GM19240 (cell line): ENCODE results near the gene PDLIM1.

Experiments
- DNase-seq: peaks from one replicate; pipeline ENCODE4 v3.0.0; 2011; ENCODE audit warnings: low spot score; ENCODE audit not compliant: insufficient read length

PDLIM1 gene

DNA sequence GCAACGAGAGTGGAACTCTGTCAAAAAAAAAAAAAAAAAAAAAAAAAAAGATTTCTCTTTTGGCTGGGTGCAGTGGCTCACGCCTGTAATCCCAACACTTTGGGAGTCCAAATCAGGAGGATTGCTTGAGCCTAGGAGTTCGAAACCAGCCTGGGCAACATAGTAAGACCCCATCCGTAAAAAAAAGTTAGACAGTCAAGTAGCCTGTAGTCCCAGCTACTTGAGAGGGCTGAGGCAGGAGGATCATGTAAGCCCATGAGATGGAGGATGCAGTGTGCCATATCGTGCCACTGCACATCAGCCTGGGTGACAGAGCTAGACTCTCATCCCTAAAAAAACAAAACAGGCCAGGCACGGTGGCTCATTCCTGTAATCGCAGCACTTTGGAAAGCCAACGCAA lies 25.2 kb downstream of the PDLIM1 start:
- no peak for DNase-seq

DNA sequence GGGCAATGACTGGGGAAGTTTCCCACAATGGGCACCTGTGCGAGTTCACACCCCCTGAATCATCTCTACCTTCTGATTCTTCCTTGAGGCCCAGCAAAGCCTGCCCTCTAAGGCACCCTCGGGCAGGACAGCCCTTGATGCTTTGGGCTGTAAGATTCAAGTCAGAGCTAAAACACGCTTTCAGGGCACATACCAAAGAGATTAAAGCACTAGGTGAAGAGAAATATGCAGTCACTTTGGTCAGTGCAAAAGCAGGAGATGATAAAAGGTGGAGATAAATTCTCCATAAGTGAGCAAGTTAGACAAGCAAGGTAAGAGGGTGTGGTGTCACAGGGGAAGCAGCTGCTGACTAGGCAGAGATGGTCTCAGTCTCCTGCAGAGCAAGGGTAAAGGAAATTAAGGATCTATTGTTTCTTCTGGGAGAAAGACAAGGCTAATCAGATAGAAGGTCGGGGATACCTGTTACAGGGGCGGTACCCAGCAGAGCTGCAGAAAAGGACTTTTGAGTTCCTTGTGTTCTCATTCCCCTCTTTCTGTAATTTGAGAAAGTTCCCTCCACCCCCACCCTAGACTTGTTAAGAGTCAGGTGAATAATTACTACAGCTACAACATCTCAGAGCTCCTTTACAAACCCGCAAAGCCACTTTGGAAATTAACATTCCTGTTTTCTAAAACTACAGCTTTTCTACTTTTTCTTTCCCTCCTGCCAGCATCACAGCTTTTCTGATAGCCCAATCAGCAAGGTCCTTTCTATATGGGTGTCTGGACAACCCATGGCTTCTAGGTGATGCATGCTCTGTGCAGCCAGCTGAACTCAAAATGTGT lies 26.4 kb downstream of the PDLIM1 start:
- no peak for DNase-seq

DNA sequence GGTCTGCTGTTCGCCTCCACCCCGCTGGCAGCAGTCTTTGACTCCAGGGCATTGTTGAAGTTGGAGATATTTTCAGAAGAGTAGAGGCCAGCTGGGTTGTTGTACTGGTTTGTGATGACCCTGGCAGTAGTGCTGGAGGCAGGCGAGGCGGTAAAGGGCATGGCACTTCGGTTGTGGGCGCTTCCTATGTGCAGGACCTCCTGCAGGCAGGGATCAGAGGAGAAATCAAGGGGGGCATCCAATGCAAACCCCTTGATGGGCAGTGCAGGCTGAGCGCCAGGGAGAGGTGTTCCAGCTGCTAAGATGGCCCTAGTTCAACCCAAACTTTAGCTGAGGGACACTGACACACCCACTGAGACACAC lies 27.0 kb downstream of the PDLIM1 start:
- no peak for DNase-seq

DNA sequence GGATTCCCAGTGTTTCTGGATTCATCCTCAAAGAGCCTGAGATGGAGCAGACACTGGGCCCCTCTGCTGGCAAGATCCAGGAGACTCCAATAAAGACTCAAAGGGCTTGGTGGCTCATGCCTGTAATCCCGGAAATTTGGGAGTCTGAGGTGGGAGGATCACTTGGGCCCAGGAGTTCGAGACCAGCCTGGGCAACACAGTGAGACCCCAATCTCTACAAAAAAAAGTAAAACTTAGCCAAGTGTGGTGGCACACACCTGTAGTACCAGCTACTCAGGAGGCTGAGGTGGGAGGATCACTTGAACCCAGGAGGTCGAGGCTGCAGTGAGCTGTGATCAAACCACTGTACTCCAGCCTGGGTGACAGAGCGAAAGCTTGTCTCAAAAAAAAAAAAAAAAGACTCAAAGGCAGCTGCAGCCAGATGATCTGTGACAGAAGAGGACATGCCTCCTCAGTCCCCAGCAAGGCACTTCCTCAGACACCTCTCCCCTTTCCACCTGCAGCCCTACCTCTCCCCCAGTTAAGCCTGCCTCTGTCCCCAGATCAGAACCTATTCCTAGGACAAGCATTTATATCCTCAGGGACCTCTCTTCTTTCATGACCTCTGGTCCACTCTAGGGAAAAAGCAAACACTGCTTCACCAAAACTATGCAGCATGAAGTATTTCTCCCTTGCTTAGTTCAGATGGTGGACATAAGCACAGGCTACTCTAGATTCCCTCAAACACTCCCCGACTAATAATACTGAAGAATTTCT lies 27.9 kb downstream of the PDLIM1 start:
- no peak for DNase-seq

DNA sequence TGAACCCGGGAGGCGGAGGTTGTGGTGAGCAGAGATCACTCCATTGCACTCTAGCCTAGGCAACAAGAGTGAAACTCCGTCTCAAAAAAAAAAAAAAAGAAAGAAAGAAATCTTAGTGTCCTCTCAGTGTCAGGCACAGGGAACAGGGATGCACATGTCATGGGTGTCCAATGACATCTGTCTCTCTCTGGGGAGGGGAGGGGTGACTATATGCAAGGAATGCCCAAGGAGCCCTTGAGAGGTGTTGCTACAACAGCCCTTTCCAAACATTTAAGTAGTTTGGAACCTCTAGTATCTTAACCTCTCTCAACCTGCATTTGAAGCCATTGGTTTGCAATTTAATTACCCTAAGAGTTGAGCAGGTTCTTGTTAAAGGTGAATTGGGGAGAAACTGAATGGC lies 28.9 kb downstream of the PDLIM1 start:
- no peak for DNase-seq

DNA sequence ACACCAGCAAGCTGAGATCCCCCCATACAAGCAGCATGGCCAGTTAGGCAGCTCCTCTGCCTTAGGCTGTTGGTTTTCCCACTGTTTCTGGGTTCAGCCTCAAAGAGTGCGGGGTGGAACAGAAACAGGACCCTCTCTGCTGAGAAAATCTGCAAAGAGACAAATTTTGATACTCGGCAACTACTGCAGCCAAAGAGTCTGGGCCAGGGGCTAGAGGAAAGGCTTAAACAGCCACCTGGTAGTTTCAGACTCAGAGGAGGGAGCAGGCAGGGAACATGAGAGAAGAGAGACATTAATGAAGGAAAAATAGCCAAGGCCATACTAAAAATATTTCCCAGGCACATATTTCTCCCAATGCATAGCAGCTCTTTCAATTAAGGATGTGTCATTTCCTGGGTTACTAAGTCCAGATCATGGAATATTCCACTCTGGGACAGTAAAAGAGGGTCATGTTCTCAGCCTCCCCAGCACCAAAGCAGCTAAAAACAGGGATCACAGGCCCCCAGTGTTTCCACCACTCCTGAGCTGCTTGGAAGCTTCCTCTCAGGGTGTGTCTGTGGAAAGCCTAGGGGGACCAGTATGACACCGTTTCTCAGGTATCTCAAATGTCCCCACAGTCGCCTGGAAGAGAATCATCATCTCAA lies 29.8 kb downstream of the PDLIM1 start:
- DNase-seq: no peak

DNA sequence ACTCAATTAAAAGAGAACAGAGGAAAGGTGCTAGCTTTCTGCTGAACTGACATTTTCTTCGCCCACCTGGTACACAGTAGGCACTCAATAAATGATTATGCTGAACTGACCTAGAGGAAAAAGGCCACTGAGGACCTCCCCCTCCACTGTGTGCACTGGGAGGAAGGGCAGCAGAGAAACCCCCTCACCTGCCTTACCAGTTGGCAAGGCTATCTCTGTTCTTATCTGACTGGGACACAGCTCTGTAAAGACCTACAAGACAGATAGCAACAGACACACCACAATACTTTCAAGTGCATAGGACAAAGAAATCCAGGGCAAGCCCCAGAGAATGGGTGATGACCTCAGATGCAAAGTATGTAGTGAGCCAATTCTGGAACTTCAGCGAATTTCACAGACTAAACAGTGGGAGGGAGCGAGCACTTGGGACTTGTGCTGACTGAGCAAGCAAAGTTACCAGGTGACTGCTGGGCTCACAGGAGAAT lies 30.4 kb downstream of the PDLIM1 start:
- no peak for DNase-seq

DNA sequence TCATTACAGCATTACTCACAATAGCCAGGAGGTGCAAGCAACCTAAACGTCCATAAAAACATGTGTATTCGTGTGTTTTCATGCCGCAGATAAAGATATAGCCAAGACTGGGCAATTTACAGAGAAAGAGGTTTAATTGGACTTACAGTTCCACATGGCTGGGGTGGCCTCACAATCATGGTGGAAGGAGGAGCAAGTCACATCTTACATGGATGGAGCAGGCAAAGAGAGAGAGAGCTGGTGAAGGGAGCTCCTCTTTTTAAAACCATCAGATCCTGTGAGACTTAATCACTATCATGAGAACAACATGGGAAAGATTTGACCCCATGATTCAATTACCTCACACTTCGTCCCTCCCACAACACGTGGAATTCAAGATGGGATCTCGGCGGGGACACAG lies 33.0 kb downstream of the PDLIM1 start:
- no peak for DNase-seq

DNA sequence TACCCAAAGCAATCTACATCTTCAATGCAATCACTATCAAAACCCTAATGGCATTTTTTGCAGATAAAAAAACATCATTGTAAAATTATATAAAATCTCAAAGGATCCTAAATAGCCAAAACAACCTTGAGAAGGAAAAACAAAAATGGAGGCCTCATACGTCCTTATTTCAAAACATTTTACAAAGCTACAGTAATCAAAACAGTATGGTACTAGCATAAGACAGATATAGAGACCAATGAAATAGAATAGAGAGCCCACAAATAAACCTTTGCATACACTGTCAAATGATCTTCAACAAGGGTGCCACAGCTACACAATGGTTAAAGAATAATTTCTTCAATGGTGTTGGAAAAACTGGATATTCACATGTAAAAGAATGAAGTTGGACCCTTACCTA lies 34.5 kb downstream of the PDLIM1 start:
- no peak for DNase-seq

DNA sequence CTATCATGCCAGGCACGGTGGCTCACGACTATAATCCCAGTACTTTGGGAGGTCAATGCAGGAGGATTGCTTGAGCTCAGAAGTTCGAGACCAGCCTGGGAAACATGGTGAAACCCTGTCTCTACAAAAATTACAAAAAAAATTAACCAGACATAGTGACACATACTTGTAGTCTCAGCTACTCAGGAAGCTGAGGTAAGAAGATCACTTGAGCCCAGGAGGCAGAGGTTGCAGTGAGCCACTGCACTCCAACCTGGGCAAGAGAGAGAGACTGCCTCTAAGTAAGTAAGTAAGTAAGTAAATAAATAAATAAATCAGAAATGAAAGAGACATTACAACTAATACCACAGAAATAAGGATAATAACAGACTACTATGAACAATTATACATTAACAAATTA lies 36.2 kb downstream of the PDLIM1 start:
- no peak for DNase-seq

DNA sequence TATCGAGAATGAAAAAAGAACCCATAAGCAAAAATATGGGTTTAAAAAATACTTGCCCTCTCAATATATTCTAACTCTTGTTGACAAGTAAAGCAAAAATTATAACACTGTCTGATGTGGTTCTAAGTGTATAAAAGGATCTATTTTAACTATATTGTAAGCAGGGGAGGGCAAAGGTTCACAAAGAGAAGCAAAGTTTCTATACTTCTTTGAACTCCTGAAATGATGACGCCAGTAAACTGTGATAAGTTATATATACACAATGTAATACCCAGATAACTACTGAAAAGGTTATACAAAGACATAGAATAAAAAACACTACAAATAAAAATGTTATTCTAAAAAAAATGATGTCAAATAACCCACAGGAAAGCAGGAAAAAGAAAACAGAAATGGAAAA lies 37.1 kb downstream of the PDLIM1 start:
- DNase-seq: no peak

DNA sequence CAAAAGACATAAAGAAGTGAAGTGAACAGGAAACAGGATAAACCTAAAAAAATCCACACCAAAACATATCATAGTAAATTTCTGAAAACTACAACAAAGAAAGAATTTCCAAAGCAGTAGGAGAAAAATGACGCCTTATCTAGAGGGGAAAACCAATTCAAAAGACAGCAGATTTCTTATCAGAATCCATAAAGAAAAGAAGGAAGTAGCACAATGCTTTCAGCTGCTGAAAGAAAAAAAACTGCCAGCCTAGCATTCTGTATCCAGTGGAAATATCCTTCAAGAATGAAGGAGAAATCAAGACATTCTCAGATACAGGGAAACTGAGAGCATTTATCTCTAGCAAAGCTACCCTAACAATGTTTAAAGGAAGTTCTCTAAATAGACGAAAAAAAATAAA lies 37.8 kb downstream of the PDLIM1 start:
- DNase-seq: no peak

DNA sequence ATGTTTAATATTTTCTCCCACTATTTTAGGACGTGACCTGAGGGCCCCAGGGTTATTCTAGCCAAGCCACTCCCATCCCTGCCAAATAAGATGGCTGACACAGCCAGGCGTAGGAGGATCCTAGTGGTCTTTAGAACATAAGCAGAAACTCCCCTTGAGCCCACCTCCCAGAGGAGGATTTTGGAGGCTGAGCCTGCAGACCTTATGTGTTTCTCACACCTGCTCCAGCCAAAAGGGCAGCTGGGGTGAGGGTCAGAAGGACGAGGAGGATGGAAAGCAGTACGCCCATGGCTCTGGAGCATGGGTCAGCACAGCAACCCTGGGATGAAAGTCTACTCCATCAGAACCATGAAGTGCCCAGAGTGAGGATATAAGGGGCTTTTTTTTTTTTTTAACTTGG lies 39.9 kb downstream of the PDLIM1 start:
- no peak for DNase-seq

DNA sequence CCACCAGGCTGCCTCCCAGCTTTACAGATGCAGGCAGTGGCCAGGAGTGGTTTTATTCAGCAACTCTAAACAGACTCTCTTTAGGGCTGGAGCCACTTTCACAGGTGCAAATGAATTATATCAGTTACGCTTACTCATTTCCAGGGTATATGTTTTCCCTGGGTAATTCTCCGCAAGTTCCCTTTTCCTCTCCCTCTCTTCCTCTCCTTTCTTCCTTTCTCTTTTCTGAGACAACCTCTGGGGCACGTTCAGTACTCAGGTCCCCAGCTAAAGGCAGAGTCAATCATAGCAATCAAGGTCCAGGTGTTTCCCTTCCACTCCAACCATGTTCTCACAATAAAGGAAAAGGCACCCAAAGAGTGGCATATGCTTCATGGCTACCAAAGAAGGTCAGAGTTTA lies 41.3 kb downstream of the PDLIM1 start:
- DNase-seq: no peak

DNA sequence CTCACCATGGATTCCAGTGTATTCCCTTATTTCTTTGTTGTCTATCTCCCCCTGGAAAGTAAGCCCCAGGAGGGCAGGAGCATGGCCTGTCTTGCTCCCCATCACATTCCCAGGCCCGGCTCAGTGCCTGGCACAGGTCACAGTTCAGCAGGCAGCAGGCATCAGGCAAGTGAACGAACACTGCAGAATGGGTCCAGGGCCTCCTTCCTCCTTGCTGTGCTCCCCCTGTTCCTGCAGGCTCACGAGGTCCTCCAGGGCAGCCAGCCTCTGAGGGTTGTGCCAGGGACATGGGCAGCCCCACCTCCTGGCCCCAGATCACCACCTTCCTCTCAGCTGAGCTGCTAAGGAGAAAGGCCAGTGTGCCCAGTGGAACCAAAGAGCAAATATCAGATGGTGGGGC lies 41.8 kb downstream of the PDLIM1 start:
- no peak for DNase-seq

DNA sequence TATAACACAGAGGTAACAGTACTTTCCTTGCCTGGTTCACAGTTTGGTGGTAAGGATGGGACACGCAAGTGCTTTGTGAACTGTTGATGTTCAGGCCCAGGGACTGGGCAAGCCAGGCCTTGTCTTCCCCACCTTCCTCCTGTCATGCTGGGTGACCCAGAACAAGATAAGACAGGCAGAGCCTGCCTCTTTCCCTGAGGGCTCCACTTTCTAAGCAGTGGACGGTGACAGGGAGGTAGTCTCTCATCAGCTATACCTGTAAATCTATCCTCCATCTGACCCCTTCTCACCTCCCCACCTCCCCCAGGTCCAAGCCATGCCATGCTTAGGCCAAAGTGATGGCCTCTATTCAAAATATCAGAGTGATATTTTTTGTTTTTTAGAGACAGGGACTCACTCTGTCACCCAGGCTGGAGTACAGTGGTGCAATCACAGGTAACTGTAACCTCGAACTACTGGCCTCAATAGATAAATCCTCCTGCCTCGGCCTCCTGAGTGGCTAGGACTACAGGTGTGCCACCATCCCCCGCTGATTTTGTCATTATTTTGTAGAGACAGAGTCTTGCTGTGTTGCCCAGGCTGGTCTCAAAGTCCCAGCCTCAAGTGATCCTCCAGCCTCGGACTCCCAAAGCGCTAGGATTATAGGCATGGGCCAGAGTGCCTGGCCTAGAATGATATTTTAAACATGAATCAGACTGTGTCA lies 42.8 kb downstream of the PDLIM1 start:
- no peak for DNase-seq

DNA sequence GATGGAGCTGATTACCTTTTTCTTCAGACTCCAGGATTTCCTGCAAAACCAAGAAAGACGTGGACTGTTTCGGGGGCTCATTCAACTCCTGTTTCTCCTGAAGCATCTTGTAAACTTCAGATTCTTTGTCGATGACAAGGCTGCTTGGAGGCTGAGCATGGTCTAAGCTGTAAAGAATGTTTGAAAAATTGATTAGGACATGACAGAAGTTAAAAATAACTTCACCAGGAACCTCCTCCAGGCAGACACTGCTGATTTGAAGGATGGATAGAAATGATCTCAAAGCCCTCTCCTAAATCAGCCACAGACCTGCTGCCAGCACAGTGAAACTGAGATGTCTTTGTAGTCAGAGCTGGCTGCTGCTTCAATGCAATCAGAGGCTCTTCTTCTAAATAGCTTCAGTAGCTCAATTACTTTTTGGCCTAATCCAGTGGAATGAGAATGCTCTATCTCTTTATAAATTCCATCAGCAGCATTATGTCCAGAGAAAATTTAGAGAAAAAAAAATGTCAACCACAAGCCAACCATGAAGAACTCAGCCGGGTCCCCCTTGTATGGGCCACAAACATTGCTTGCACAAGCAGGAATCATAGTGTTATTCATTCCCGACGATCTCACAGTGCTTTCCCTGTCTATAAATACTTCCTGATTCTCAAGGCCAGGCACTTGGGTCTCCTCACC lies 43.5 kb downstream of the PDLIM1 start:
- DNase-seq: no peak

DNA sequence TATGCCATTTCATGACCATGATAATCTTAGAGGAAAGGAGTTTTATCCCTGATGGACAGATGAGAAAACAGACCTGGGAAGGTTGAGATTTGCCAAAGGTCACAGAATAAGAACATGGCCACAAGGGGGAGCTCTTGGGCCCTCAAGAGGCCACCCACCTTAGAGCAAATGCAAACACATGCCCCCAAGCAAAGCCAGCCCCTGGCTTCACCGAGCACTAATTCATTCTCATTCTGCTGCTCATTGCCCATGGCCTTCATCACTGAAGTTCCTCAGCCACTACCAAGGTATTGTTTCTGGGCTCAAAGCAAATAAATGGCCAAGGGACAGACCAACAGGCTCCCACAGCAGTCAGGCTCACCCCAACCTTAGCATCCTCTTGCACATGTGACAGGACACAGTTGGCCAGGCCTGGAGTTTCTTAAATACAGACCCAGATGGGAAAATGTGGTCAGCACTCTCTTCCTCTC lies 44.2 kb downstream of the PDLIM1 start:
- DNase-seq: peak; percentile 29

DNA sequence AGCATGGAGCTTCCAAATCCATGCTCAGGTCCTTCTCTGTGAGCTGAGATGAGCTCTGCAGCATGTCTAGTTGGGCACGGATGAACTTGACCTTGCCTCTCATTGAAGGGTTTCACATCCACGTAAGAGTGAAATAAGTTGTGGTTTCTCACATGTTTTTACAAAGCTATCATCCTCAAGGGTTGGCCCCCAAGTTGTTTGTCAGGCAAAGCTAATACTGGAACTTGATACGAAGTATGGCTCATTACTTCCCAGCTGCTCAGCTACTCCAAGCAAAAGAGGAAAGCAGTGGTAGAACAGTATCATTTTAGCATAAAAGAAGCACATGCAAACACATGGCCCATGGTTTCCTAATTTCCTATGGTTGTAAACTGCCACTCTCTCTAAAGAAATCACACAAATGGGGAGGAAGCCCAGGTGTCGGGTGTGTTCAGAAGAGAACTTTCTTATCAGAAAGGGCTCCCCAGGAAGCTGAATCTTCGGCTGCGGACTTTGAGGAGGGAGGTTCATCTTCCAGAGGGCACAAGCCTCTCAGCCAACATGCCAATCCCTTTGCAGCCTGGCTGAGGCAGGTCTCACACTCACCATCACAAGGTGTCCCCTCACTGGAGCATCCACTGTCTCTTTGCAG lies 45.3 kb downstream of the PDLIM1 start:
- DNase-seq: peak; percentile 41

DNA sequence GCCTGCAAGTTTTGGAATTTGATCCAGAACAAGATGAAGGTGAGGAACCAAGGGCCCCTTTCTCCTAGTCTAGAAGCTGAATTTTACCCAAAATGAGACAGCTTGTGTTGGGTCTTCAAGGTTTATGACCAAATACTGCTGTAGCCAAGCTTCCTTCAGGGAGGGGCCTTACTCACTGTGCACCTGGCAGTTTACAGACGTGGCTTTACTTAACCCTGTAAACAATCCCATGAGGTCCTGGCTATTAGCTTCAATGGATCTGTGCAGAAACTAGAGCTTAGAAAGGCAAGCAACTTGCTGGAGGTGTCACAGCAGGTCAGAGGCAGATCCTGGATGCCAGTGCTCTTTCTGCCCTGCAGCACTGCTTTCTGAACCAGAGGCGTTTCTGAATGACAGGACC lies 46.7 kb downstream of the PDLIM1 start:
- DNase-seq: no peak

DNA sequence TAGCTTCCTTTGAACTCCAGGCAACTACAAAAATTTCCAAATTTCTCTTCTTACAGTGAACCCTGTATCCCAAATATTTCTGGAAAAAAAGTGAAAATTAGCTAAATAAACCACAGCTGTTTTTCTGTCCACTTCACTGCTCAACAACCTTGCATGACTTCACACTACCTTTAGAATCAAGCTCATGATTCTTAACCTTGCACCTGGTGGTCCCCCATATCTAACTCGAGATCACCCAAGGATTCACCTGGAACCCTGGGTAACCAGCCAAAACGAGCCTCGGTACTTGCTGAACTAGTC lies 47.5 kb downstream of the PDLIM1 start:
- no peak for DNase-seq
